ENCODE measurements around the gene MAPK8IP3. TPM values are rescaled to one million over a fixed set of nuclear protein-coding genes. Genes with fewer than 3 reads are reported as not detected.

MAPK8IP3 gene
- total and polyA plus RNA-seq, 2 donors from 2014 or later, result 10.6 to 67.7 TPM

DNA sequence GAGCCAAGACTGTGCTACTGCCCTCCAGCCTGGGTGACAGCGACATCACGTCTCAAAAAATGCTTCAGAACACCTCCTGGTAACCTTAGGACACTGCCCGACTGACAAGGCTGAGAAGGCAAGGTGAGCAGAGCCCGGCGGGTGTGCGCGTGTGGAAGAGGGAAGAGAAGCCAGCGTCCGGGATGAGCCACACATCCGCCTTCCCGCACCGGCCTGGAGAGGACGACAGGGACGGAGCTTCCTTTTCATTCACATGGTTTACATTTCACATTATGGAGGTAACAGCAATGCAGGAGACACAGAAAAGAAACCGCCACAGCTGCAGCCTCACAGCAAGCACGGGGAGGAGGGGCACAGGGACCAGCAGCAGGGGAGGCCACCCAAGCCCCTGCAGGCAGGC is 104.1 kb downstream of the MAPK8IP3 start:
- Histone ChIP-seq H3K9me3 (ENCODE audit: control insufficient read depth in 2 of 3, insufficient read depth in 1 of 3, low read length in 3 of 3) (no peaks in the 10 kb centered on the region), H3K4me1 (ENCODE audit: control insufficient read depth in 2 of 3, insufficient read depth in 2 of 3, low read depth in 1 of 3, low read length in 3 of 3) (no peaks in the 10 kb centered on the region), H3K4me3 (ENCODE audit: low read length in 3 of 3) (no peak overlapping the region), H3K27me3 (ENCODE audit: control insufficient read depth, insufficient read depth, low read length) (no peaks in the 10 kb centered on the region), H3K9ac (ENCODE audit: low read length in 3 of 3) (no peak overlapping the region), H3K36me3 (ENCODE audit: control insufficient read depth in 2 of 3, insufficient read depth in 3 of 3, low read length in 3 of 3) (peaks cover 0 to 24% (median 8%) of the 10 kb centered on the region in 3 donors), H3K27ac (ENCODE audit: low read depth in 2 of 2, low read length in 2 of 2) (no peak overlapping the region)
- DNase-seq (no peak), FAIRE-seq (no peak)
- no peak for TF ChIP-seq CTCF (IDR thresholded peaks at IDR 0.05; ENCODE audit: borderline replicate concordance, extremely low read depth, insufficient read depth)
- intact Hi-C loops (cut with DNase I), result no loop called here

GRCh38 chr16:1810536-1810935 is 104.5 kb downstream of the MAPK8IP3 start:
- H3K36me3 ChIP-seq (ENCODE audit: control insufficient read depth in 2 of 3, insufficient read depth in 3 of 3, low read length in 3 of 3), result peaks cover 0 to 28% (median 8%) of the 10 kb centered on the region in 3 donors
- H3K27me3 ChIP-seq (ENCODE audit: control insufficient read depth, insufficient read depth, low read length), result no peaks in the 10 kb centered on the region
- no peak for FAIRE-seq
- intact Hi-C loops (cut with DNase I), result no loop called here
- no peak for TF ChIP-seq CTCF (IDR thresholded peaks at IDR 0.05; ENCODE audit: borderline replicate concordance, extremely low read depth, insufficient read depth)
- no peak overlapping the region for H3K27ac ChIP-seq (ENCODE audit: low read depth in 2 of 2, low read length in 2 of 2)
- H3K9me3 ChIP-seq (ENCODE audit: control insufficient read depth in 2 of 3, insufficient read depth in 1 of 3, low read length in 3 of 3), result no peaks in the 10 kb centered on the region
- H3K4me3 ChIP-seq (ENCODE audit: low read length in 3 of 3), result no peak overlapping the region
- H3K9ac ChIP-seq (ENCODE audit: low read length in 3 of 3), result no peak overlapping the region
- no peaks in the 10 kb centered on the region for H3K4me1 ChIP-seq (ENCODE audit: control insufficient read depth in 2 of 3, insufficient read depth in 2 of 3, low read depth in 1 of 3, low read length in 3 of 3)
- DNase-seq, result no peak

- H3K4me3 ChIP-seq (ENCODE audit: low read length in 3 of 3), result no peak overlapping the region
Measured at GRCh38 chr16:1812732-1813163, 106.8 kb downstream of the MAPK8IP3 start.

More at GRCh38 chr16:1812732-1813163, 106.8 kb downstream of the MAPK8IP3 start:
- no peaks in the 10 kb centered on the region for H3K4me1 ChIP-seq (ENCODE audit: control insufficient read depth in 2 of 3, insufficient read depth in 2 of 3, low read depth in 1 of 3, low read length in 3 of 3)
- intact Hi-C loops (cut with DNase I), result no loop called here
- peaks cover 0 to 31% (median 11%) of the 10 kb centered on the region in 3 donors for H3K36me3 ChIP-seq (ENCODE audit: control insufficient read depth in 2 of 3, insufficient read depth in 3 of 3, low read length in 3 of 3)
- peak; percentile 56 for TF ChIP-seq CTCF (IDR thresholded peaks at IDR 0.05; ENCODE audit: borderline replicate concordance, extremely low read depth, insufficient read depth)
- DNase-seq, result peak; percentile 78 to 88 (median 83)
- no peak for FAIRE-seq
- H3K9me3 ChIP-seq (ENCODE audit: control insufficient read depth in 2 of 3, insufficient read depth in 1 of 3, low read length in 3 of 3), result no peaks in the 10 kb centered on the region
- no peak overlapping the region for H3K9ac ChIP-seq (ENCODE audit: low read length in 3 of 3)
- H3K27ac ChIP-seq (ENCODE audit: low read depth in 2 of 2, low read length in 2 of 2), result no peak overlapping the region
- H3K27me3 ChIP-seq (ENCODE audit: control insufficient read depth, insufficient read depth, low read length), result no peaks in the 10 kb centered on the region

Measured in kidney (tissue), 14 donors.